Inflammatory macrophage treated with lipopolysaccharide for 4 hours (primary cell): ENCODE measurements around the gene MIER1.

ENCODE experiments used
- DNase-seq: peaks from one replicate; pipeline ENCODE4 v3.0.0-alpha.2; 2020

Gene MIER1

GRCh38 chr1:67001682-67002425 lies 77.1 kb downstream of the MIER1 start:
- no peak for DNase-seq

- DNase-seq, result no peak
Observed at GRCh38 chr1:67004176-67004575, 79.4 kb downstream of the MIER1 start.

- no peak for DNase-seq
Observed at GRCh38 chr1:67005068-67005467, 80.3 kb downstream of the MIER1 start.

GRCh38 chr1:67009792-67010191 lies 85.0 kb downstream of the MIER1 start:
- no peak for DNase-seq

GRCh38 chr1:67013573-67013972 lies 88.8 kb downstream of the MIER1 start:
- no peak for DNase-seq

- no peak for DNase-seq
Observed at GRCh38 chr1:67018574-67018973, 93.8 kb downstream of the MIER1 start.

GRCh38 chr1:67019121-67019520 lies 94.3 kb downstream of the MIER1 start:
- no peak for DNase-seq

- DNase-seq, result no peak
Observed at GRCh38 chr1:67019600-67020136, 94.9 kb downstream of the MIER1 start.

- DNase-seq, result no peak
Observed at GRCh38 chr1:67020304-67020703, 95.5 kb downstream of the MIER1 start.

- DNase-seq, result no peak
Observed at GRCh38 chr1:67020765-67021164, 96.0 kb downstream of the MIER1 start.

GRCh38 chr1:67029472-67029871 lies 104.7 kb downstream of the MIER1 start:
- no peak for DNase-seq

GRCh38 chr1:67031121-67031858 lies 106.5 kb downstream of the MIER1 start:
- no peak for DNase-seq

- no peak for DNase-seq
Observed at GRCh38 chr1:67031859-67032247, 107.1 kb downstream of the MIER1 start.
